Natural killer cell (primary cell): Measurements from ENCODE around the gene FHOD3. TPM values are rescaled to one million over a fixed set of nuclear protein-coding genes. Genes with fewer than 3 reads are reported as not detected.

Experiments used
- ATAC-seq, 3 donors: fragments of 150-1000 bp in 2 of 3; fragments of 200-7000 bp in 1 of 3; cut with Tn5 transposase; 1 replicate in 1 of 3; 2 replicates in 2 of 3; pipeline ENCODE4 v1.10.0; 2021; ENCODE audit warnings: mild to moderate bottlenecking in 2 of 3, moderate library complexity in 2 of 3
- DNase-seq, 2 donors: peaks; one replicate each; pipeline versions ENCODE4 v3.0.0 to v3.0.0-alpha.2; 2013 to 2021; ENCODE audit warnings: mixed read lengths in 1 of 2
- H3K27ac ChIP-seq: one replicate; pipeline ENCODE4 v1.5.1; 2013; ENCODE audit warnings: mild to moderate bottlenecking, low read length
- H3K27me3 ChIP-seq: one replicate; pipeline ENCODE4 v1.6.1; 2013; ENCODE audit warnings: low read length; ENCODE audit not compliant: control insufficient read depth, insufficient read depth
- H3K36me3 ChIP-seq: one replicate; pipeline ENCODE4 v1.6.1; 2013; ENCODE audit warnings: low read length; ENCODE audit not compliant: control insufficient read depth, insufficient read depth
- H3K4me1 ChIP-seq: one replicate; pipeline ENCODE4 v1.6.1; 2013; ENCODE audit warnings: low read length; ENCODE audit not compliant: control insufficient read depth, insufficient read depth
- H3K4me3 ChIP-seq: one replicate; pipeline ENCODE4 v1.5.1; 2013; ENCODE audit warnings: low read length
- H3K9me3 ChIP-seq: one replicate; pipeline ENCODE4 v1.6.1; 2013; ENCODE audit warnings: low read length; ENCODE audit not compliant: control insufficient read depth, insufficient read depth
- H3K27ac Mint-ChIP-seq, 2 donors: one replicate each; pipeline ENCODE4 v1.8.0; 2022; ENCODE audit warnings: mild to moderate bottlenecking in 2 of 2, mixed read lengths in 2 of 2, moderate library complexity in 1 of 2
- H3K27me3 Mint-ChIP-seq, 2 donors: one replicate each; pipeline ENCODE4 v1.8.0; 2022; ENCODE audit warnings: low read depth in 2 of 2, mixed read lengths in 2 of 2
- H3K36me3 Mint-ChIP-seq: one replicate; pipeline ENCODE4 v1.8.0; 2022; ENCODE audit warnings: mixed read lengths
- H3K4me1 Mint-ChIP-seq, 2 donors: one replicate each; pipeline ENCODE4 v1.8.0; 2022; ENCODE audit warnings: mixed read lengths in 2 of 2
- H3K4me3 Mint-ChIP-seq: one replicate; pipeline ENCODE4 v1.8.0; 2022; ENCODE audit warnings: mild to moderate bottlenecking, moderate library complexity, mixed read lengths
- H3K9me3 Mint-ChIP-seq, 2 donors: one replicate each; pipeline ENCODE4 v1.8.0; 2022; ENCODE audit warnings: mixed read lengths in 2 of 2
- WGBS: methylation state at CpG from one replicate; pipeline ENCODE4 v1.1.7; 2013; ENCODE audit warnings: missing lambda C conversion rate; ENCODE audit not compliant: insufficient coverage; 5-methylcytosine and 5-hydroxymethylcytosine counted together
- intact Hi-C: fragments of 100-400 bp; cut with micrococcal nuclease; formaldehyde crosslinking; loops from one replicate; pipeline ENCODE4 v1.14.2; 2022
- total RNA-seq, 4 donors: library from RNA; stranded (reverse); fragments of 120-200 nt in 1 of 4; gene quantifications; one replicate each; pipeline versions ENCODE4 v1.2.3 to v1.2.4, GENCODE V29; 2013 to 2022
- TF ChIP-seq, protein P1 (sequence below): fragments of 200-600 bp; IDR thresholded peaks from one replicate; pipeline ENCODE4 v1.8.0; 2022; ENCODE audit warnings: antibody characterized with exemption

The FHOD3 gene
- total RNA-seq, 3 donors from 2014 or later (not counting 1 experiment from before 2014, with no cell fraction given), result not detected

DNA sequence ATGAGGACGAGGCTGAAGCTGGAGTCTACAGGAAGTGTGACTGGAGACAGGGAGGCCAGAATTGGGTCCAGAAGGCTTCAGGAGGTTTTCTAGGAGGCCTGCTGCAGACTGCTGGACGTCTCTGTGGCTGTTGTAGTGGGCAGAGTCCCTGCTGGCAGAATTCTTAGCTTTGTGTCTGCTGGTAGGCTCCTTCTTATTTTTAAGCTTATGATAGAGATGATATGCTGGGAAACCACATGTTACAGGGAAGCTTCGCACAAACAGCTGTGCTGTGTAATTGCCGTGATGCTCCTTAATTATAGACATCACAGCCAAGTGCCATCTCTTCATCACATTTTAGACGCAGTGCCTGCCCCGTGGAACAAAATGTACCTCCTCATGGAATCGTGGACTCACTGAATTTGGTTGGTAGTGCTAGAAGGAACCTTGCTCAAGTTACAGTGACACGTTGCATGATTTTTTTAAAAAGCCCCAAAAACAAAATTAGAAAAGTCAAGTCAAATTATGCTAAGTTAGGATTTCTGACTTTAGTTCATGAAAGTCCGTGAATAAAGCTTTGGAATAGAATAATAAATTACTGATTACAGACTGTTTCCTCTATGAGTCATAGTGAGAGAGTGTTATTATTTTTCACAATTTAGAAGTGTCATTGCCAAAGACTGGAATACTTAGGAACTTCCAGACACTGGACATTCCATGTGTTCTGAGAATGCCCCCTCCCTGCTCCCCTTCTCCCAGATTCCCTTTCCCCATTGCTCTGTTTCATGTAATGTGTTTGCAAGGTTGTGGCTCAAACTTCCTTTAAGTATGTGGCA is 144.1 kb downstream of the FHOD3 start:
- intact Hi-C loops, result no loop called here
- H3K27me3 Mint-ChIP-seq, result peaks cover 18 to 35% of the 10 kb centered on the region in 2 donors
- no peak overlapping the region for H3K4me3 Mint-ChIP-seq
- H3K36me3 ChIP-seq, result no peaks in the 10 kb centered on the region
- no peaks in the 10 kb centered on the region for H3K9me3 ChIP-seq
- no peak overlapping the region for H3K4me3 ChIP-seq
- no peak for ATAC-seq
- H3K27ac ChIP-seq, result no peak overlapping the region
- DNase-seq, result no peak
- no peaks in the 10 kb centered on the region for H3K9me3 Mint-ChIP-seq
- H3K4me1 ChIP-seq, result no peaks in the 10 kb centered on the region
- no peaks in the 10 kb centered on the region for H3K36me3 Mint-ChIP-seq
- TF ChIP-seq, protein P1, sequence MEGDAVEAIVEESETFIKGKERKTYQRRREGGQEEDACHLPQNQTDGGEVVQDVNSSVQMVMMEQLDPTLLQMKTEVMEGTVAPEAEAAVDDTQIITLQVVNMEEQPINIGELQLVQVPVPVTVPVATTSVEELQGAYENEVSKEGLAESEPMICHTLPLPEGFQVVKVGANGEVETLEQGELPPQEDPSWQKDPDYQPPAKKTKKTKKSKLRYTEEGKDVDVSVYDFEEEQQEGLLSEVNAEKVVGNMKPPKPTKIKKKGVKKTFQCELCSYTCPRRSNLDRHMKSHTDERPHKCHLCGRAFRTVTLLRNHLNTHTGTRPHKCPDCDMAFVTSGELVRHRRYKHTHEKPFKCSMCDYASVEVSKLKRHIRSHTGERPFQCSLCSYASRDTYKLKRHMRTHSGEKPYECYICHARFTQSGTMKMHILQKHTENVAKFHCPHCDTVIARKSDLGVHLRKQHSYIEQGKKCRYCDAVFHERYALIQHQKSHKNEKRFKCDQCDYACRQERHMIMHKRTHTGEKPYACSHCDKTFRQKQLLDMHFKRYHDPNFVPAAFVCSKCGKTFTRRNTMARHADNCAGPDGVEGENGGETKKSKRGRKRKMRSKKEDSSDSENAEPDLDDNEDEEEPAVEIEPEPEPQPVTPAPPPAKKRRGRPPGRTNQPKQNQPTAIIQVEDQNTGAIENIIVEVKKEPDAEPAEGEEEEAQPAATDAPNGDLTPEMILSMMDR, result no peak
- H3K27ac Mint-ChIP-seq, result no peak overlapping the region
- H3K27me3 ChIP-seq, result no peaks in the 10 kb centered on the region
- no peaks in the 10 kb centered on the region for H3K4me1 Mint-ChIP-seq
- WGBS, result 65% methylated on average over 9 of the region's 9 CpGs

DNA sequence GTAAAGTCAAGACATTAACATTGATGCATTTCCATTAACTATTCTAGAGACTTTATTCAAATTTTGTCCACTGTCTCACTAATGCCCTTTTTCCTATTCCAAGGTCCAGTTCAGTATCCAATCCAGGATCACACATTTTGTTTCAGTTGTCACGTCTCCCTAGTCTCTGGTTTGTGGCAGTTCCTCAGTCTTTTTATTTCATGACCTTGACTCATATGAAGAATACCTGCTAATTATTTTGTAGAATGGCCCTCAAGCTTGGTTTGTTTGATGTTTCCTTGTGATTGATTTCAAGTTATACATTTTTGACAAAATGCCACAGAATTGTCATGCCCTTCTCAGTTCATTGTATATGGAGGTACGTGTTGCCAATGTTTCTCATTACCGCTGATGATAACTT is 145.2 kb downstream of the FHOD3 start:
- H3K27me3 Mint-ChIP-seq, result peaks cover 18 to 35% of the 10 kb centered on the region in 2 donors
- WGBS, result 96% methylated on average over 2 of the region's 3 CpGs

DNA sequence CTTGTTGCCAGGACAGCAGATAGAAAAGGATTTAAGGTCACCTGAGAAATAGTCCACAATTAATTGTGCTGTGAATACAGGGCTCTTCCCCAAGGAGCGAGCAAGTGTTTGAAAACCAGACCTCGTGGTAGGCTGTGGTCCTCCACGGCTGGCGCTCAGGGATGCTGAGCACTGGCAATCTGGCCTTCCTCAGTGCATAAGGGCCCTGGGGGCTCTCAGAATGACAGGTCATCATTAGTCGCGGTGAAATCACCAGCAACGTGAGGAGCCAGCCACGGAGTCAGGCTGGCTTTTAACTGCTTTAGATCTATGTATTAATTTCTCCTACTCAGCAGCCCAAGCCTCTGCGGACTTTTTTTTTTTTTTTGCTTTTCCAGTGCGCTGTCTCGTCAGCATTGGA is 148.5 kb downstream of the FHOD3 start:
- intact Hi-C loops, result no loop called here
- no peaks in the 10 kb centered on the region for H3K9me3 Mint-ChIP-seq
- Histone ChIP-seq H3K4me1 (no peaks in the 10 kb centered on the region), H3K9me3 (no peaks in the 10 kb centered on the region), H3K27me3 (no peaks in the 10 kb centered on the region), H3K36me3 (no peaks in the 10 kb centered on the region), H3K4me3 (no peak overlapping the region), H3K27ac (no peak overlapping the region)
- H3K4me1 Mint-ChIP-seq, result no peaks in the 10 kb centered on the region
- H3K36me3 Mint-ChIP-seq, result no peaks in the 10 kb centered on the region
- TF ChIP-seq, protein P1, result no peak
- no peak overlapping the region for H3K4me3 Mint-ChIP-seq
- WGBS, result 86% methylated on average over 11 of the region's 11 CpGs
- DNase-seq (no peak), ATAC-seq (no peak)
- no peak overlapping the region for H3K27ac Mint-ChIP-seq
- peaks cover 9 to 17% of the 10 kb centered on the region in 2 donors for H3K27me3 Mint-ChIP-seq

More for the DNA sequence above, 145.2 kb downstream of the FHOD3 start:
- TF ChIP-seq, protein P1, result no peak
- no peaks in the 10 kb centered on the region for H3K36me3 ChIP-seq
- H3K4me3 Mint-ChIP-seq, result no peak overlapping the region
- no peaks in the 10 kb centered on the region for H3K27me3 ChIP-seq
- no peak for ATAC-seq
- no peak overlapping the region for H3K4me3 ChIP-seq
- H3K9me3 ChIP-seq, result no peaks in the 10 kb centered on the region
- DNase-seq, result no peak
- no peak overlapping the region for H3K27ac ChIP-seq
- H3K4me1 ChIP-seq, result no peaks in the 10 kb centered on the region
- H3K9me3 Mint-ChIP-seq, result no peaks in the 10 kb centered on the region
- H3K36me3 Mint-ChIP-seq, result no peaks in the 10 kb centered on the region
- intact Hi-C loops, result no loop called here
- H3K27ac Mint-ChIP-seq, result no peak overlapping the region
- no peaks in the 10 kb centered on the region for H3K4me1 Mint-ChIP-seq
